Esophagus muscularis mucosa (tissue), 4 donors: ENCODE data around the gene DNAH9.

Experiments
- EP300 ChIP-seq: sonication (generic); formaldehyde crosslinking; IDR thresholded peaks from one replicate; pipeline ENCODE4 v1.6.1; 2017; ENCODE audit warnings: antibody characterized with exemption
- POLR2A ChIP-seq: fragments of 450-650 bp; IDR thresholded peaks from one replicate; pipeline ENCODE4 v1.6.1; 2017; ENCODE audit warnings: antibody characterized with exemption, moderate library complexity, mild to moderate bottlenecking, low read depth
- POLR2AphosphoS5 ChIP-seq, 2 donors: sonication (generic); formaldehyde crosslinking; IDR thresholded peaks; one replicate each; pipeline ENCODE4 v1.6.1; 2017; ENCODE audit warnings: antibody characterized with exemption in 2 of 2
- TF ChIP-seq, protein P1 (sequence below), 3 experiments: fragments of 200-600 bp in 2 of 3; fragments of 450-650 bp in 1 of 3; sonication (generic) in 2 of 3; IDR thresholded peaks; one replicate each; pipeline ENCODE4 v1.5.1; 2017 to 2019; ENCODE audit warnings: antibody characterized with exemption in 3 of 3, mild to moderate bottlenecking in 2 of 3, moderate library complexity in 1 of 3

DNA sequence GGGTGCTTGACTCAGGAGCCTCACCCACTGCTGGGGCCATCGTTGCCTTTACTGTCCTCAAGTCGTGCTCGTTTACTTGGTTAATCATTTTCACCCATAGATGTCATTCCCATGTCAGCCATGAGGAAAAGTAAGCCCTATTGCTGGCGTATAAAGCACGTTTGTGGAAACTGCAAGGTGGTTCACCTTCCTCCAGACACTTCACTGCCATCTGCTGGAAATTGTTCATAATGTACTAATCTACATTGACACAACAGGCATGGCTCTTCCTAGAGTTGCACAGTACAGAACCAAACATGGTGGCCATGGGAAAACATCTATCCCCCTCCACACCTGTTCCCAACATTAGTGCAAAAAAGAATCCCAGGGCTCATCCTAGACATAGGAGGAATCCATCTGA lies 282.4 kb downstream of the DNAH9 start:
- TF ChIP-seq, protein P1, sequence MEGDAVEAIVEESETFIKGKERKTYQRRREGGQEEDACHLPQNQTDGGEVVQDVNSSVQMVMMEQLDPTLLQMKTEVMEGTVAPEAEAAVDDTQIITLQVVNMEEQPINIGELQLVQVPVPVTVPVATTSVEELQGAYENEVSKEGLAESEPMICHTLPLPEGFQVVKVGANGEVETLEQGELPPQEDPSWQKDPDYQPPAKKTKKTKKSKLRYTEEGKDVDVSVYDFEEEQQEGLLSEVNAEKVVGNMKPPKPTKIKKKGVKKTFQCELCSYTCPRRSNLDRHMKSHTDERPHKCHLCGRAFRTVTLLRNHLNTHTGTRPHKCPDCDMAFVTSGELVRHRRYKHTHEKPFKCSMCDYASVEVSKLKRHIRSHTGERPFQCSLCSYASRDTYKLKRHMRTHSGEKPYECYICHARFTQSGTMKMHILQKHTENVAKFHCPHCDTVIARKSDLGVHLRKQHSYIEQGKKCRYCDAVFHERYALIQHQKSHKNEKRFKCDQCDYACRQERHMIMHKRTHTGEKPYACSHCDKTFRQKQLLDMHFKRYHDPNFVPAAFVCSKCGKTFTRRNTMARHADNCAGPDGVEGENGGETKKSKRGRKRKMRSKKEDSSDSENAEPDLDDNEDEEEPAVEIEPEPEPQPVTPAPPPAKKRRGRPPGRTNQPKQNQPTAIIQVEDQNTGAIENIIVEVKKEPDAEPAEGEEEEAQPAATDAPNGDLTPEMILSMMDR (IDR thresholded peaks at IDR 0.05): peak in 1 of 3 experiments; percentile 22
- TF ChIP-seq POLR2A (no peak), EP300 (no peak), POLR2AphosphoS5 (IDR thresholded peaks at IDR 0.05) (no peak)
